Measurements from ENCODE around the gene DSCAML1. TPM values are rescaled to one million over a fixed set of nuclear protein-coding genes. Genes with fewer than 3 reads are reported as not detected.

Gene DSCAML1
- total and polyA plus RNA-seq, 7 donors = 0.04 to 0.52 (median 0.06) TPM

- Histone ChIP-seq H3K4me3 (no peak overlapping the region), H3K27me3 (ENCODE audit: insufficient read depth in 3 of 3, low read length in 2 of 3) (peaks cover 0 to 43% (median 1%) of the 10 kb centered on the region in 3 donors), H3K9me3 (no peaks in the 10 kb centered on the region), H3K4me1 (no peaks in the 10 kb centered on the region), H3K27ac (no peak overlapping the region), H3K36me3 (ENCODE audit: insufficient read depth in 1 of 2, low read depth in 1 of 2) (no peaks in the 10 kb centered on the region)
- ATAC-seq (no peak), DNase-seq (no peak)
- intact Hi-C loops (cut with DNase I) = no loop called here
- no peak for TF ChIP-seq CTCF (IDR thresholded peaks at IDR 0.05)
- WGBS, 3 donors = 81 to 87% (median 85%) methylated on average over 14 of the region's 14 CpGs
Measured at GRCh38 chr11:117441146-117441975, 355.7 kb downstream of the DSCAML1 start.

DNA sequence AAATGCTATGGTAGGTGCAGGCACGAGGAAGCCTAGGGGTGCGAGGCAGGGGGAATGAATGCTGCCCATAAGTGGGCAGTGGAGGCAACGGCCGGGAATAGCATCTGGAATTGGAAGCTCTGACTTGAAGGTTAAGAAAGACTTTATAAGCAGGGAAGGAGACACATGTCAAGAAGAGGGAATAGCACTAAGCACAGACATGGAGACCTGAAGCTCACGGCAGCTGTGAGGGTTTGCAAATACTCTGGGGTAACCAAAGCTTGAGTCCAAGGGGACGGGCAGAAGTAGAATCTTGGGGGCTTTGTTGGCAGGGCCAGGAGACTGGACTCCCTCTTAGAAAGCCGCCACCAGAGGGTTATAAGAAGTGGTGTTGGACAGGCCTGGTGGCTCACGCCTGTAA, 356.8 kb downstream of the DSCAML1 start:
- Histone ChIP-seq H3K4me1 (no peaks in the 10 kb centered on the region), H3K4me3 (no peak overlapping the region), H3K27ac (no peak overlapping the region), H3K36me3 (ENCODE audit: insufficient read depth in 1 of 2, low read depth in 1 of 2) (no peaks in the 10 kb centered on the region), H3K9me3 (no peaks in the 10 kb centered on the region), H3K27me3 (ENCODE audit: insufficient read depth in 3 of 3, low read length in 2 of 3) (peaks cover 0 to 38% (median 1%) of the 10 kb centered on the region in 3 donors)
- intact Hi-C loops (cut with DNase I) = no loop called here
- 84 to 91% (median 88%) methylated on average over 8 of the region's 8 CpGs for WGBS, 3 donors
- ATAC-seq (no peak), DNase-seq (no peak)
- TF ChIP-seq CTCF (IDR thresholded peaks at IDR 0.05) = no peak

DNA sequence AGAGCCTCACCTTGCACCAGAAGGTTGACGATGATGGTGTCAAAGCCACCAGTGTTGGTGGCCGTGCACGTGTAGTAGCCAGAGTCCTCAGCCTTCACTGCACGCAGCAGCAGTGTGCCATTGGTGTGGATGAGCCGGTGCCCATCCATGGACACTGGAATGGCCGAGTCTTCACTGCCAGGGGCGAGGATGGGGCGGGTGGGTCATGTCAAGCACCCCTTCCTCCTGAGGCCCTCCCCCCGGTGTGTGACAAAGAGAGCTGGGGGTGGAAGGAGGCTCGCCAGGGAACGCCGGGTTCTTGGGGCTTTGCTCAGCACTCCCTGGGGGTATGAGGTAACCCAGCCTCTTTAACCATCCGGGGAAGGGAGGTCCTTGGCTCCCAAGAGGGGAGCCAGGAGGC, 357.8 kb downstream of the DSCAML1 start:
- Histone ChIP-seq H3K27me3 (ENCODE audit: insufficient read depth in 3 of 3, low read length in 2 of 3) (peaks cover 0 to 41% (median 1%) of the 10 kb centered on the region in 3 donors), H3K27ac (no peak overlapping the region), H3K4me1 (no peaks in the 10 kb centered on the region), H3K9me3 (no peaks in the 10 kb centered on the region), H3K36me3 (ENCODE audit: insufficient read depth in 1 of 2, low read depth in 1 of 2) (no peaks in the 10 kb centered on the region), H3K4me3 (no peak overlapping the region)
- intact Hi-C loops (cut with DNase I) = loop anchor here in 1 of 2 donors (10.0 kb wide), 1 partner anchor 506 kb away; no protein-coding TSS in a partner anchor
- WGBS, 3 donors = 77 to 84% (median 77%) methylated on average over 13 of the region's 13 CpGs
- ATAC-seq (no peak), DNase-seq (no peak)
- no peak for TF ChIP-seq CTCF (IDR thresholded peaks at IDR 0.05)

- Histone ChIP-seq H3K27ac (no peak overlapping the region), H3K4me1 (no peaks in the 10 kb centered on the region), H3K4me3 (no peak overlapping the region), H3K36me3 (ENCODE audit: insufficient read depth in 1 of 2, low read depth in 1 of 2) (no peaks in the 10 kb centered on the region), H3K9me3 (no peaks in the 10 kb centered on the region), H3K27me3 (ENCODE audit: insufficient read depth in 3 of 3, low read length in 2 of 3) (peaks cover 0 to 34% (median 1%) of the 10 kb centered on the region in 3 donors)
- no peak for DNase-seq
- TF ChIP-seq CTCF (IDR thresholded peaks at IDR 0.05) = no peak
- no peak for ATAC-seq
- intact Hi-C loops (cut with DNase I) = loop anchor here in 1 of 2 donors (10.0 kb wide), 1 partner anchor 506 kb away; no protein-coding TSS in a partner anchor
- WGBS, 3 donors = 83 to 90% (median 89%) methylated on average over 16 to 17 of the region's 17 CpGs
Measured at GRCh38 chr11:117438371-117439000, 358.5 kb downstream of the DSCAML1 start.

Data from psoas muscle (tissue), 8 donors.